NCI-H1436 (cell line): ENCODE measurements around the gene S100P.
"Not testable (repeated sequence)": the region's sequence is repeated elsewhere in the genome, so short reads cannot be mapped to it uniquely, and the experiment has no call there.

Experiments used
- DNase-seq: peaks from one replicate; lab custom pipeline; 2025; lab: John Stamatoyannopoulos, UW

The S100P gene

DNA sequence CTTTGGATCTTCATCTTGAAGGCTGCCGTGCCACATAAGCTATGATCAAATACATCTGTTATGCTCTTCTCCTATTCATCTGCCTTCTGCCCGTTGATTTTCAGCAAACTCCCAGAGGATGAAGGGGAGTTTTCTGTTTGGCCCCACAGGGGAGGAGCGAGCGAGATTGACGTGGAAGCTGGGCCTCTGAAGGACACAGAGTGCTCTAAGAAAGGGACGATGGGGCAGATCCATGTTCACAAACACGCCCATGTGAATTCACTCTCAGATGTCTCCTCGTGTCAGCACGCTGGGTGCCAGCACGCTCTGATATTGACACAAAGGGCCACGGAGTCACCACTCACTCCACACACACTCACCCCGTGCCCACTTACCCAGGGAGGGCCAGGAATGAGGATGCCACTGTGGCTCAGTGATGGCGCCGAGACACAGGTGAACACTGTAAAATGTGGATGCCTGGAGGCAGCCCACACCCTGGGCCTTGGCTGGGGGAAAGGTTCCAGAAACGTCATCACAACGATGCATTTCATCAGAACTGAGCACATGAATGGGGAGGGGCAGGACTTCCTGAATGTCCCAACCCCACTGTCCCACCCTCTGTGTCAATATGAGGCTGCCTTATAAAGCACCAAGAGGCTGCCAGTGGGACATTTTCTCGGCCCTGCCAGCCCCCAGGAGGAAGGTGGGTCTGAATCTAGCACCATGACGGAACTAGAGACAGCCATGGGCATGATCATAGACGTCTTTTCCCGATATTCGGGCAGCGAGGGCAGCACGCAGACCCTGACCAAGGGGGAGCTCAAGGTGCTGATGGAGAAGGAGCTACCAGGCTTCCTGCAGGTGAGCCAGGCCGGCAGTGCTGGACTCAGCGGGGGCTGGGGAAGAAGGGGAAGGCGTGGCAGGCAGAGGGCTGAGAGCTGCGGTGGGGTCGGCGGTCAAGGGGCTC lies at the start of gene S100P:
Gene S100P, plus strand, starts transcription at position 648 of the 946 bp plus-strand sequence. Its CDS starts 55 bp downstream, at position 703.
- DNase-seq = no peak

DNA sequence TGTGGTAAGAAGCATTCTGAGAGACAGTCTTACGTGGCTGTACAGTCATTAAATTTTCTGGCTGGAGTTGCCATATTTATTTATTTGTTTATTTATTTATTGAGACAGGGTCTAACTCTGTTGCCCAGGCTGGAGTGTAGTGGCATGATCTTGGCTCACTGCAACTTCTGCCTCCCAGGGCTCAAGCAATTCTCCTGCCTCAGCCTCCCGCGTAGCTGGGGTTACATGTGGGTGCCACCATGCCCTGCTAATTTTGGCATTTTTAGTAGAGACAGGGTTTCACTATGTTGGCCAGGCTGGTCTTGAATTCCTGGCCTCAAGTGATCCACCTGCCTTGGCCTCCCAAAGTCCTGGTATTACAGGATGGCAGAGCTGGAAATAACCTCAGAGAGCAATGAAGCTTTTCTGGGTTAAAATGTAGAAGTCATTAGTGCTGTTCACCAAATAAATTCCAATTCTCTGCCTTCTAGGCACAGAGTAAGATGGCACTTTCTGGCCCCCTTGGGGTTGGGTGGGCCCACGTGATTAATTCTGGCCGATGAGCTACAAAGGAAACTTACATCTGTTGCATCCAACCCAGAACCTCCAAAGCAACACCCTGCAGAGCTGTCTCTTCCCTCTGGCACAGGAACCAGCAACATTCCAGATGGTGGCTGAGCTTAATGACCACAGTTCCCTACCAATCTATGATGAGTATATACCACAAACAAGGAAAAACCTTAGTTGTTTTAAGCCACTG lies 48.7 kb upstream of the S100P start:
- no peak for DNase-seq

DNA sequence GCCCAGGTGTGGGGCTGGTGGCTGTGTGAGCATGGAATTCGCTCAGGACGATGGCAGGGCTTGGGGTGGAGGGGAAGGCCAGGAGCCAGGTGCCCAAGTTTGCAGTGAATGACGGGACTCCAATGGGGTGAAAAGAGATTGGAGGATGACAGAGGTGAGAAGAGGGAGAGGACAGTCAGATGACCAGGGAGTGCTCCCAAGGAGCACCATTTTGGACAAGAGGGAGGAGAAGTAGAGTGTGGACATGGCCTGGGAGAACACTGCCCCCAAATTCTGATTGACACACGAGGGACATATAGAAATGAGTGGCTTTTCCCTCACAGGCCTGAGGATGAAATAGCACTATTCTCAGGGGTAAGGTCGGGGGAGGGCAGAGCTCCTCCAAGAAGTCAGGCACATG lies 46.5 kb upstream of the S100P start:
- DNase-seq = no peak

DNA sequence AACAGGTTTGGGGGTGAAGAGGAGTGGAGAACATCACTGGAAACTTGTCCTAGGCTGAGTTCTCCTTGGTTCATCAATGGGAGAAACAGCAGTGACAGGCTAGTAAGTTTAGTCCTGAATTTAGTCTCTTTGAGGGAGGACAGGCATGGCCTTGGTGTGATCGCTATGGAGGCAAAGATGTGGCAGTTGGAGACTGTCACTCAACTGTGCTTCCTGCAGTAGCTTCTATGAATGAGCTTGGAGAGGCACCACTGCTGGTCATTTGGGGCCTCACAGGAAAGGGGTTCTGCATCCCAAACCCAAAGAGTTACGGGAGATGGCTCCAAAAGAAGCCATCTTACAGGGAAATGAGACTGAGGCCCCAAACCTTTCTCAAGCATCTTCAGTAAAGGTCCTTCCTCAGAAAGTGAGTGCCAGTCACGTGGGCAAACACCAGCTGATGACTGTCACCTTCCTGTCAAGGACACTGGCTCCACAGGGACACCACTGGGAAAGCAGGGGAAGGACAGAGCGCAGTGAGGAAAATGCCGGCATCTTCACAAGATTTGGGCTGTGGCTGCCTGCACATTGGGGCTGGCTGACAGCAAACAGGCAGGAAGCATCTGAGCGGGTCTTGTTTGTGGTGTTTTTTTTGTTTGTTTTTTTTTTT lies 46.0 kb upstream of the S100P start:
- DNase-seq = no peak

DNA sequence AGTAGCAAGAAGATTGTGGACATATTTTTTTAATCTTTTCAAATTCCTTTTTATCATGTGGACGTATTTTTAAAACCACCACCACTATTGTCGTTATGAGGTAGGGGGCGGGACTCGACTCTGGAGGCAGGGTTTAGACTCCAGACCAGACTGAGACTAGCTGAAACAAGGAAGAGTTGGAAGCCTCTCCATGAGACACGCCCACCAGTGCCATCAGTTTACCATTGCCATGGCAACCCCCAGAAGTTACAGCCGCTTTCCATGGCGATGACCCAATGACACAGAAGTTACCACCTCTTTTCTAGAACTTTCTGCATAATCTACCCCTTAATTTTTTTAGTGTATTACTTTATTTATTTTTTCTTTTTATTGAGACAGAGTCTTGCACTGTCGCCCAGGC lies 44.5 kb upstream of the S100P start:
- DNase-seq = no peak

DNA sequence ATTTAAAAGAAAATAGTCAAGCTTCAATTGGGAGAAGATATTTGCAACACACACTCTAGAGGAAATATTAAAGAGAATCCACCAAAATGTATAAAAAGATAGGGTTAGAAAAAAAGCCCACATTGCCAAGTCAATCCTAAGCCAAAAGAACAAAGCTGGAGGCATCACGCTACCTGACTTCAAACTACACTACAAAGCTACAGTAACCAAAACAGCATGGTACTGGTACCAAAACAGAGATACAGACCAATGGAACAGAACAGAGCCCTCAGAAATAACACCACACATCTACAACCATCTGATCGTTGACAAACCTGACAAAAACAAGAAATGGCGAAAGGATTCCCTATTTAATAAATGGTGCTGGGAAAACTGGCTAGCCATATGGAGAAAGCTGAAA lies 39.5 kb upstream of the S100P start:
- DNase-seq = not testable (repeated sequence)

DNA sequence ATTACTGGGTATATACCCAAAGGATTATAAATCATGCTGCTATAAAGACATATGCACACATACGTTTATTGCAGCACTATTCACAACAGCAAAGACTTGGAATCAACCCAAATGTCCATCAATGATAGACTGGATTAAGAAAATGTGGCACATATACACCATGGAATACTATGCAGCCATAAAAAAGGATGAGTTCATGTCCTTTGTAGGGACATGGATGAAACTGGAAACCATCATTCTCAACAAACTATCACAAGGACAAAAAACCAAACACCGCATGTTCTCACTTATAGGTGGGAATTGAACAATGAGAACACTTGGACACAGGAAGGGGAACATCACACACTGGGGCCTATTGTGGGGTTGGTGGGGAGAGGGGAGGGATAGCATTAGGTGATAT lies 38.4 kb upstream of the S100P start:
- not testable (repeated sequence) for DNase-seq

DNA sequence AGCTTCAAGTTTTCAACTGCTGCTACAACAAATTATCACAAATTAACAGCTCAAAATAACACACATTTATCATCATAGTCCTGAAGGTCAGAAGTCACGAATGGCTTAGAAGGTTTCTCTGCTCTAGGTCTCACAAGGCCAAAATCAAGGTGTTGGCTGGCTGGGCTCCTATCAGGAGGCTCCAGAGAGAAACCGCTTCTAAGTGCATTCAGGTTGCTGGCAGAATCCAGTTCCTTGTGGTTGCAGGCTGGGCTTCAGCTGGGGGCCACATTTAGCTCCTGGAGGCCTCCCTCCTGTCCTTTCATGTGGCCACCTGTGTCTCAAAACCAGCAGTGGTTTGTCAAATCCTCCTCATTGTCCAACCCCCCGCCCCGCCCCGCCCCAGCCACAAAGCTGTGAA lies 37.8 kb upstream of the S100P start:
- no peak for DNase-seq

DNA sequence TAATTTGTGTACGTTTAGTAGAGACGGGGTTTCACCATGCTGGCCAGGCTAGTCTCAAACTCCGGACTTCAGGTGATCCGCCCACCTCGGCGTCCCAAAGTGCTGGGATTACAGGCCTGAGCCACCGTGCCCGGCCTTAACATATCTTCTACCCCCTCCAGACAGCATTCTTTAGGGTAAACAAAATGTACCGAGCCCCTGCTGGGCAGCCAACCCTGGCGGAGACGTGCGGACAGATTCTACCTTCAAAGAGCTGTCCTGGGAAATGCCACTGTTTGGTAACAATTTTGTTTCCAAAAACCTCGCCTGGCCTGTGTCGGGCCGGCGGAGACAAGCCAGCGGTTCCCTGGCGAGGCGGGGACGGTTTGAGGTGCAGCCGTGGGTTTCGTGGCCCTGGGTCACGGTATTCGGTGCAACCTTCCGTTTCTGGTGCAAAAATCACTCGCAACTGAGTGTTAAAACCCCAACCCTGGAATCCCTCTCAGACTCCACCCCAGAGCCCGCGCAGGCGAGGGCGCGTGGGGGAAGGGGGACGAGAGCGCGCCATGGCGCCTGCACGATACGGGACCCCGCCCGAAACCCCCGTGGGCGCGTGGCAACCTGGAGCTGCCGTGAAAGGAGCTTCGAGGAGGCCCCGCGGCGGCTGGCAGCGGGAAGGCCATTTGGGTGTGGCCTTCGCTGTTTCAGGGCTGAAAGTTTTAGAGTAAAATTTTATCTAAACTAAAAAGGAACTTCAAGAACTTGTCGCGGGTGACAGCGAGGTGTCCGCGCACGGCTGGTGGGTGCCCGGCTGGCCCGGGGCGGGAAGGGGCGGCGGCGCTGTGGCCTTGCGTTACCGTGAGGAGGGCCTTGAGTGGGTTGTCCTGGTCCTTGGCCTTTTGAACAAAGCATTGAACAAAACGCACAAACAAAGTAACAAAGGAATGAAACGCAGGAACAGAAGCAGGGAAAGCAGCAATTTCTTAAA lies 36.2 kb upstream of the S100P start:
- DNase-seq = no peak

DNA sequence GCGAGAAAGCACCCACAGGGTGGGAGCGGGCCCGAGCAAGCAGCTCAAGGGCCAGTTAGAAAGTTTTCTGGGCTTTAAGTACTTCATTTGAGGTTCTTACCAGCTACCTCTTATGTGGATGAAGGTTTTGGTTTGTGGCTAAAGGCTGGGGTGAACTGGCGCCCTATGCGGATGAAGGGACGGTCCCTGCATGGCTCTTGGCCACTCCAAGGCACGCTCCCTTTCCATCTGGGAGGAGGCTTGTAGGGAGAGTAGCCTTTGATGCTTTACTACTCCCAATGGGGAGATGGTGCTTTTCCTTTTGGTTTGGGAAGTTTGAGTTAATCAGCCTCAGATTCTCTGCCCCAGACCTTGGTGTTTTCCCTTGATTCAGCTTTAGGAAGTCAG lies 35.5 kb upstream of the S100P start:
- no peak for DNase-seq

DNA sequence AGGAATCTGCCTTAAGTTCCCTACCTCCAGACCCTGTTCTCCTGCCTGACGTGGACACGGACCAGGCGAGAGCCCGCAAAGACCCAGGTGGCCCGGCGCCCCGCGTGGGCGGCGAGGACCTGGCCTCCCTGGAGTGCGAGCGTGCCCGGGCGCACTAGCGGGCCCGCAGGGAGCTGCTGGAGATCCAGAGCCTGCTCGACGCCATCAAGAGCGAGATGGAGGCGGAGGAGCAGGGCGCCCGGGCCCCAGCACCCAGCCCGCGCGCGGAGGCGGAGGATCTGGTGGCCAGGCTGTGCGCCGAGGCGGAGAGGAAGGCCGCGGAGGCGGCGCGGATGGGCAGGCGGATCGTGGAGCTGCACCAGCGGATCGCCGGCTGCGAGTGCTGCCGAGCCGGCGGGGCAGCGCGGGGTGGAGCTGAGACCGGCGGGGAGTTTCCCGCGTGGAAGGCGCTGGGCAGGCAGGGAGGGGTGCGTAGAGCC lies 35.0 kb upstream of the S100P start:
- no peak for DNase-seq

DNA sequence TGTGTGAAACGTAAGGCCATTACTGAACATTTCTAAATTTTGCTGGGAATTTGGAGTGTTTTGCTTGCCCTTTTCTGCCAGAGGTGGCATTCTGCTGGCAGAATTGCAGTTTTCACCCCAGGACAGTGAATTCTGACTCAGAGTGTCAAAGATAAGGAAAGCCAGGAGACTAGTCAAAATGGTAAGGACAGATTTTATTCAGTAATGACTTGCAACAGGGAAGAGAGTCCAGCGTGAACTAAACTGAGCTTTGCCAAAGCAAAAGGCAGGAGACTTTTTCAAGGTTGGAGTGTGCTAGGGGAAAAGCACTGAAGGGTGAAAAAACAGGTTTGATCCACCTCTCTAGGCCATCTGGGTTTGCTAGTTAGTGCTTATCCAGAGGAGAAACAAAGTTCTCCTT lies 33.8 kb upstream of the S100P start:
- no peak for DNase-seq

DNA sequence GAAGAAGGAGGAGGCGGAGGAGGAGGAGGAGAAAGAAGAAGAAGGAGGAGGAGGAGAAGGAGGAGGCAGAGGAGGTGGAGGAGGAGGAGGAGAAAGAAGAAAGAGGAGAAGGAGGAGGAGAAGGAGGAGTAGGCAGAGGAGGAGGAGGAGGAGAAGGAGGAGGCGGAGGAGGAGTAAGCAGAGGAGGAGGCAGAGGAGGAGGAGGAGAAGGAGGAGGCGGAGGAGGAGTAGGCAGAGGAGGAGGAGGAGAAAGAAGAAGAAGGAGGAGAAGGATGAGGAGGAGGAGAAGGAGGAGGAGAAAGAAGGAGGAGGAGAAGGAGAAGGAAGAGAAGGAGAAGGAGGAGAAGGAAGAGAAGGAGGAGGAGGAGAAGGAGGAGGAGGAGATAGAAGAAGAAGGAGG lies 33.2 kb upstream of the S100P start:
- DNase-seq = no peak

DNA sequence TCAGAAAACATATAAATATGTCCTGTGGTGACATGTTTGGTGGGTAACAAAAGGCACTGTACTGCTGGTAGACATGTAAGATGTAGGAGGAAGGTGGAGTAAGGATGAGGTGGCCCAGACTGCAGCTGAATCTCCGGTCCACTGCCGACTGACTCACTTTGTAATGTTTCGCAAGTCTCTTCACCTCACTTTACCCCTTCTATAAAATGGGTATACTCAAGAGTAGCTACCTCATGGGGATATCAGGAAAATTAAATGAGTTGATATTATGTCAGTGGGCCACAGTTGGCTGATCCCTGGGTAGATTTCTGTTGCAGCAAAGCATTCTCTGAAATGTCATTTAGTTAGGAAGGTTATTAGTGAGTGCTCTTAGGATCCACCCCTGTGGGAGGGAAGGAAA lies 31.1 kb upstream of the S100P start:
- DNase-seq = no peak

DNA sequence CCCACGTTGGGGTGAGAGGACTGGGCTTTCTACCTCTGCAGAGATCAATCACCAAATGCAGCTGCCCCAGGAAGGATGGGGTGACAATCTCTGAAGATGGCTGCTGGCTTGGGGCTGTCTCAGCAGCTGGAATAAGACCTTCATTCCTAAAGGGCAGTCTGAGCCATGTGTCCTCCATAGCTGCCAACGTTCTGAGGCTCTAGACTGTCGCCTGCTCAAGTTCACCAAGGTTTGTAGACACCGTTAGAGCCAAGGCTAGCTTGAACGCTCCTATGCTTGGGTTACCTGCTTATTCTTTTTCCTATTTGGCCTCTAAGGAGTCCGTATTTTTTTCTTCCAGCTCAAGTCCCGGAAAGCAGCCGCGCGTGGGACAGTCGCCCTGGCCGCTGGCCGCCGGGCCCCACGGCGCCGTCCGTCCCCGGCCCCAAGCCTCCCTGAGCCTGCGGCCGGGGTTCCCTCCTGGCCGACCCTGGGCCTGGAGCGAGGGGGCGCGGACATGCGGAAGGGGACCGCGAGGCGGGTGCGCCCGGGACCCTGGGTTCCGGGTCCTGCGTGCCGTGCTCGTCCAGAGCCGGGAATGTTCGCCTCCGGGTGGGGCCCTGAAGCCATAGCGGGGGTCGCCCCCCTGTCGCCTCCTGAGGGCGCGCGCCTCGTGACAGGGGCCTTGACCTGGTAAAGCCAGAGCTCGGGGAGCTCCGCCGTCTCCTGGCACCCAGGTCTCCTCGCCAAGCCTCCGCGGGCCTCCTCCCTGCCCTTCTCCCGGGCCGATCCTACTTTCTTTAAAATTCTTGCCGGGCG lies 29.9 kb upstream of the S100P start:
- no peak for DNase-seq

DNA sequence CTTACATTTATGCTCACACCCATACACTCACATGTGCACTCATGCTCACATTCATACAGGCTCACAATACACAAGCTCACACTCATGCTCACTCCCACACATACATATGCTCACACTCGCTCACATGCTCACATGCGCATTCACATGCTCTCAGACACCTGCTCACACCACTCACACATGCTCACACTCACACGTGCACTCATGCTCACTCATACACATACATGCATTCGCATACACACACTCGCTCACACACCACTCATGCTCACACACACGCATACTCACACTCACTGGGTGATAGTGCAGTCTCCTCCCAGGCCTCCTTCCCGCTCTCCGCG lies 28.4 kb upstream of the S100P start:
- no peak for DNase-seq

DNA sequence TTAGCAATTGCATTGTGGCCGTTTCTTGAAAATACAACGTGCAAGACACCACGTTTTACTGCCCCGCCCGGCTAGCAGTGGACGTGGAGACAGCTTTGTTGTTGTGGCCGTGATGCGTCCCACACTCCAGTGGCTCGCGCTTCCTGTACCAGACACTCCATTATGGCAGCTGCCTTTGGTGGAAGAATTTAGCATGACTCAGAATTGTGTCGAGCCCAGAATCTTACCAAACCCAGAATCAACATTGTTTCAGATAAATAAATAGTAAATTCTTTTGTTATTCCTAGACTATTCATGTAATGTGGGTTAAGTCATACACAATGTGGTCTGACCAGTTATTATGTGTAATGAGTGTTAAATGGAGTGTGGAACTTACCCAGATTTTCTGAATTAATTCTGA lies 25.3 kb upstream of the S100P start:
- no peak for DNase-seq

DNA sequence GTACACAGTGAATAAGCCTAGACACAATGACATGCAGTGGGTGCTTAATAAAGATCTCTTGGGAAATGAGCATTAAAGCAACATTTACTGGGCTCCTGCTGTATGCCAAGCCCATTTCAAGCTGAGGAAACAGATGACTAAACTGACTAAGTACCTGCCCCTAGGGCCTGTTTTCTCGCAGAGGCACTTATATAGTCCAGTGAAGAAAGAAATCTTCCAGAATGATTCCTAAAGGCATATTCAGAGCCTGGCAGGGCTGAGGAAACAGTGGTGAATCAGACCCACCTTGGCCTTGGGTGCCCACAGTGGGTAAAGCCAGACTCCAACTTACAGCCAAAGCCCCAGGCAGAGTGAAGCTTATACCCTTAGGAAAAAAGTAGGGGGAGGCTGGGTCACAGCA lies 22.0 kb upstream of the S100P start:
- no peak for DNase-seq

DNA sequence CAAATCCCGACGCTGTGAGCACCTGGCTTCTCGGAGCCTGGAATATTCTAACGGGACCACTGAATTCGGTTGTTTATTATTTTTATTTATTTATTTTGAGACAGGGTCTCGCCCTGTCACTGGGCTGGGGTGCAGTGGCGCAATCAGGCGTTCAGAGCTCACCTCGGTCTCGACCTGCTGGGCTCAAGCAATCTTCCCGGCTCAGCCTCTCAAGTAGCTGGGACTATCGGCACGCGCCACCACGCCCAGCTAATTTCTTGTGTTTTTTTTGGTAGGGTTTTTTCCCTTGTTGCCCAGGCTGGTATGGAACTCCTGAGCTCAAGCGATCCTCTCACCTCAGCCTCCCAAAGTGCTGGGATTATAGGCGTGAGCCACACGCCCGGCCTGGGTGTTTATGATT lies 21.5 kb upstream of the S100P start:
- DNase-seq = no peak

DNA sequence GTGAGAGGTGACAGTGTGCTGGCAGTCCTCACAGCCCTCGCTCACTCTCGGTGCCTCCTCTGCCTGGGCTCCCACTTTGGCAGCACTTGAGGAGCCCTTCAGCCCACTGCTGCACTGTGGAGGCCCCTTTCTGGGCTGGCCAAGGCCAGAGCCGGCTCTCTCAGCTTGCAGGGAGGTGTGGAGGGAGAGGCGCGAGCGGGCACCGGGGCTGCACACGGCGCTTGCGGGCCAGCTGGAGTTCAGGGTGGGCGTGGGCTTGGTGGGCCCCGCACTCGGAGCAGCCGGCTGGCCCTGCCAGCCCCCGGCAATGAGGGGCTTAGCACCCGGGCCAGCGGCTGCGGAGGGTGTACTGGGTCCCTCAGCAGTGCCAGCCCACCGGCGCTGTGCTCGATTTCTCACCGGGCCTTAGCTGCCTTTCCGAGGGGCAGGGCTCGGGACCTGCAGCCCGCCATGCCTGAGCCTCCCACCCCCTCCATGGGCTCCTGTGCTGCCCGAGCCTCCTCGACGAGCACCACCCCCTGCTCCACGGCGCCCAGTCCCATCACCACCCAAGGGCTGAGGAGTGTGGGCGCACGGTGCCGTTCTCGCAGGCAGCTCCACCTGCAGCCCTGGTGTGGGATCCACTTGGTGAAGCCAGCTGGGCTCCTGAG lies 21.0 kb upstream of the S100P start:
- not testable (repeated sequence) for DNase-seq
